HepG2 (cell line): ENCODE measurements around the gene SDC1.
"Not testable (repeated sequence)": the region's sequence is repeated elsewhere in the genome, so short reads cannot be mapped to it uniquely, and the experiment has no call there.

Experiments
- CTCF ChIP-seq: sonication (generic); formaldehyde crosslinking; IDR thresholded peaks from 2 replicates; pipeline ENCODE4 v1.5.0; 2020; ENCODE audit warnings: mild to moderate bottlenecking, missing genetic modification reagents, moderate library complexity
- DPF2 ChIP-seq: sonication (generic); formaldehyde crosslinking; IDR thresholded peaks from 2 replicates; pipeline ENCODE4 v1.4.0; 2020; ENCODE audit warnings: mild to moderate bottlenecking, low read depth, missing genetic modification reagents, borderline replicate concordance
- UBTF ChIP-seq: sonication (generic); formaldehyde crosslinking; IDR thresholded peaks from 2 replicates; pipeline ENCODE4 v1.4.0; 2020; ENCODE audit warnings: mild to moderate bottlenecking, missing genetic modification reagents
- ZNF326 ChIP-seq: sonication (generic); formaldehyde crosslinking; IDR thresholded peaks from 2 replicates; pipeline ENCODE4 v1.4.0; 2020; ENCODE audit warnings: missing genetic modification reagents, borderline replicate concordance

- not testable (repeated sequence) for TF ChIP-seq UBTF (CRISPR knock-in tag); DPF2 (CRISPR knock-in tag); CTCF (CRISPR knock-in tag); ZNF326
Measured at GRCh38 chr2:20268317-20268716, 43.4 kb upstream of the SDC1 start.
